Stimulated activated CD4-positive, alpha-beta T cell treated with anti-CD3 and anti-CD28 coated beads, Interleukin-1b, Interleukin-23, amount 100 ng/mL, for 4 hours (primary cell): ENCODE measurements around the gene STXBP4.

ENCODE experiments used
- DNase-seq, 2 donors: peaks; one replicate each; pipeline ENCODE4 v3.0.0-alpha.2; 2020; ENCODE audit warnings: low read depth in 2 of 2

STXBP4 gene

DNA sequence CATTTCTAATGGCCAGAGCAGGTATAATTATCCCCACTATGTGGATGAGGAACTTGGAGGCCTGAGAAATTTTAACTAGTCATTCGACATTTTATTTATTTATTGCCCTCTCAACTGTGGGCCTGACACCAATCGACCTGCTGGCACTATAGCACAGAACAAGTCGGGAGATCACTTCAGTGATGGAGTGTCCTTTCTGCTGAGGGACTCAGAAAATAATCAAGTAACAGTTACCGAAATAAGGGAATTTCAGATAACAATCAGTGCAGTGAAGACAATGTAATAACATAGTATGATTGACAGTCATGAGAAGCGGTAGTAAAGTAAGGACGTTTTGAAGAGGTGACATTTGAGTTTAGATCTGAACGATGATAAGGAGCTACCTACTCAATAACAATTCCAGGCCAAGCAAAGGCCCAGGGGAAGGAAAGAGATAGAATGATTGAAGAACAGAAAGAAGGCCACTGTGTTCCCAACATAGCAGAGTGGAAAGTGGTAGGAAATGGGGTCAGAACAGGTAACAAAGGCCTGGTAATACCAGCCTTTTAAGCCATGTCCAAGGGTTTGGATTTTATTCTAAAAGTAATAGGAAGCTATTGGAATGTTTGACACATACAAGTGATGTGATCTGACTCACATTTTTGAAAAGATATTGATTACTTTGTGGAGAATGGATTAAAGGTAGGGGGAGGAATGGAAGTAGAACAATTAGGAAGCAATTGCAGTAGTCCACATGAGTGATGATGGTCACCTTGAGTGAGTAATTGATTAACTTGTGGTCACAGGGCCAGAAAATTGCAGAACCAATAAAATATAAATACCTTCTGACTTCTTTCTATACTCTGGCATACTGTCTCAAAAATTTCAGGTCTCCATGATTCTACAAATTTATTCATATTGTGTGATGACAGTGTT, 1.4 kb downstream of the STXBP4 start:
- no peak for DNase-seq

DNA sequence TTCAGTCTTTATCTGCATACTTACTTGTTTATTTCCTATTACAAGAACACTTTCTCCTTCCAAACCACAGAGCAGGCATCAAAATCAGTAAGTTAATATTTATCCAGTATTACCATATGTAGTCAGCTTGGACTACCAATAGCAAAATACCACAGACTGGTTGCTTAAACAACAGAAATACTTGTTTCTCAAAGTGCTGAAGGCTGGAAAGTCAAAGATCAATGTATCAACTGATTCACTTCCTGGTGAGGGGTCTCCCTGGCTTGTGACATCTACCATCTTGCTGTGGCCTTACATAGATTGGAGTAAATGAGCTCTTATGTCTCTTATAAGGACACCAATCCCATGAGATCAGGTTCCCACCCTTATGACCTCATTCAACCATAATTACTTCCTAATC, 2.6 kb downstream of the STXBP4 start:
- no peak for DNase-seq

DNA sequence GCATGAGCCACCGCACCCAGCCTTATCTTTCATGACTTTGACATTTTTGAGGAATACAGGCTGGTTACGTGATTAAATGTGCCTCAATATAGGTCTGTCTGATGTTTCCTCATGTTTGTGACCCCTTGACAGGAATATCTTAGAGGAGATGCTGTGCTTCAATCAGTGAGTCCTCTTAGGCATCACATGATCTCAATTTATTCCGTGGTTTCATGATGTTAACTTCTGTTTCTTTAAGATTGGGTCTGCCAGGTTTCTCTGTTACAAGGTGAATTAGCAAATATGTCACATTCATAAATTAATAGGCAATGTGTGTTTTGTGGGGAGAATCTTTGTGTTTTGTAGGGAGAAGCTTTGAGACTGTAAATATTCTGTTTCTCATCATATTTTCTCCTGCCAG, 3.3 kb downstream of the STXBP4 start:
- DNase-seq = no peak

DNA sequence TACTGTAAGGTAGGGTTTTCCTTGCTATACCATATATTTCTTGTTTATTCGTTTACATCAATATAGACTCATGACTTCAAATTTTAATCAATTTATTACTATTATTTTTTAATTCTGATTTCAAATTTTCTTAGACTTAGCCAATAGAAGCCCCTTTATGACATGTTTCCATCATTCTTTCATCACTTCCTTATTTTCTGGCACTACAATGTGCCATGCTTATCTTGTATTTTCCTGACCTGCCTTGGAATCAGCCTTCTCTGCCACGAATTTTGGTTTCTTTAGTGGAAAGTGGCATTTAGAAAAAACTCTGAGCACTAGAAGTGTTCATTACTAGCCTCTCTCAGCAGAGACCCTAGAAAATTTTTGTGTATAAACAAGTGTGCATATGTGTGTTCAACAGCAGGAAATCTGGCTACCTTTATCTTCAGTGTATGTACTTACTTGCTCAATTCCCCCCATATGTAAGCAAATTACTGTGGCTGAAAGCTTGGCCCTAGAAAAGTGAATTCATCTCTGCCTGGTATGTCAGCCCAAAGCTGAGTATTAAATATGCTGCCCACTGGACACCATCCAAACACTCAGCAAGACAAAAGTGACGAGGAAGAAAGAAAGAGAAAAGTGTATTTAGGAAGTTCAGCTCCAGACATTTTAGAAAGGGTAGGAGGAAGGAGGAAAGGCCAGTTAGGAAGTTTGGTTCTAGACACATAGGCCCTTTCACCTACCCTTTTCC, 4.0 kb downstream of the STXBP4 start:
- DNase-seq = no peak

DNA sequence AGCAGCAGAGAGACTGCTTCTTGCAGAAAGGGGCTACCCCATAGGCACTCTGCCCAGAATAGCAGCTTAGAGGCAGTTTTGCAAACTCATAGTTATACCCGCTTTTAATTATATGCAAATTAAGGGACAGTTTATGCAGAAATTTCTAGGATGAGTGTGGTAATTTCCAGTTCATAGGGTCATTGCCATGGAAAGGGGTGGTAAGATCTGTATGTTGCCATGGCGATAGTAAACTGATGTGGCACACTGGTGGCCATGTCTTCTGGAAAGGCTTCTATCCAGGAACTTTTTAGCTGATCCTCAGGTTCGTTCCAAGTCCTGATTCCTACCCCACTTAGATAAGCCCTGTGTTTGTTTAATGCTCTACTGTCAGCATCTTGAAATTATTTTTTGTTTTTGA, 6.2 kb downstream of the STXBP4 start:
- no peak for DNase-seq

DNA sequence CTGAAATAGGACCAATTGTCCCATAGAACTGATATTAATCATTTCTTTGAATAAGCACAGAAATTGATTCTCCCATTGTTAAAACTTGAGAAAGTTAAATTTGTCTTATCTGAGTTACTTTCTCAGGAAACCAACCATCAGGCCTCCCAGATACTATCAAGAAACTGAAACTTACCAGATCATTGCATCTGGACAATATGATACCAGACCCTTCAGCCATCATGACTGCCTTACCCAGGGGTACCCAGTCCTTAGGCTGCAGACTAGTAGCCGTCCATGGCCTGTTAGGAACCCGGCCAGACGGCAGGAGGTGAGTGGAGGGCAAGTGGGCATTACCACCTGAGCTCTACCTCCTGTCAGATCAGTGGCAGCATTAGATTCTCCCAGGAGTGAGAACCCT, 7.8 kb downstream of the STXBP4 start:
- no peak for DNase-seq

DNA sequence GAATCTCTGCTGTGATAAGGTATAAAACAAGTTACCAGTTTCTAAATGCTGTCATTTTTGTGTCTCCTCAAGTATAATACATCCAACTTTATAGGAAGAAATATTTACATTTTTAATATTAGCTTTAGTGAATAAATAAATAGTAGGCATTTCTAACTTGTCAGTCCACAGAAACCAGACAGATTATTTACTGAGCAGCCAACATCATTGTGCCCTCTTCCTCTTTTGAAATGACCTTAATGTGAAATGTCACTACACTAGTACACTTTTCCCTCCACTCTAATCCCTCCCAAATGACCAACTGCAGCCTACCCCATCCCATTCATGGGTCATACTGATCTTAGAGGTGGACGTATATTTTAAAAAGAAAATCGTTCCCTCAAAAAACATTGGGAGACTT, 9.2 kb downstream of the STXBP4 start:
- no peak for DNase-seq

DNA sequence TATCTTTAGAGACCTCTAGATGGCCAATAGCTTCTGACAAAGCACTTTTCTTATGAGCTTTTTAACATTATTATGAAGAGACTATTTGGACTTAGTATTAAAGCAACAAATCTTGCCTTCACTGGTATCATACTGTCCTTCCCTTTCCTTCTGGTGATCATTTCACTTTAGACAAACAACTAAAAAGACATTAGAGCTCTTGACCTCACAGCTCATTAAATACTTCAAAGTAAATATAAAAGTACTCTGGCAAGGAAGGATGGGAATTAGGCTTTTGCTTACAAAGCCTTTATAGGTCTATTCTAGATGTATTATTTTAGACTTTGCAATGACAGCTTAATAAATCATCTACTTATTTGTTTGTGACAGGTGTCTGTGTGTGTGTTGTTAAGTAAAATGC, 11.1 kb downstream of the STXBP4 start:
- DNase-seq = no peak

DNA sequence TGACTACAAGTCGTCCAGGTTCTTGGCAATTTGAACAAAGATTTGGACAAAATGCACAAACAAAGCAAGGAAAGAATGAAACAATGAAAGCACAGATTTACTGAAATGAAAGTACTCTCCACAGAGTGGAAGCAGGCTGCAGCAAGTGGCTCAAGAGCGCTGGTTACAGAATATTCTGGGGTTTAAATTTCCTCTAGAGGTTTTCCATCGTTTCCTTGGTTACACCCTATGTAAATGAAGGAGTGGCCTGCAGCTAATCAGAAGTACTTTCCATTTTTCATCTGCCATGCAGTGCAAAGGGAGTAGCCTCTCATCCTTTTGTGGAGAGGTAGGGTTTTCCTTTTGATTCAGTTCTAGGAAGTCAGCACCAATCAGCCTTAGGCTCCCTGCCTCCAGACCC, 11.8 kb downstream of the STXBP4 start:
- no peak for DNase-seq

DNA sequence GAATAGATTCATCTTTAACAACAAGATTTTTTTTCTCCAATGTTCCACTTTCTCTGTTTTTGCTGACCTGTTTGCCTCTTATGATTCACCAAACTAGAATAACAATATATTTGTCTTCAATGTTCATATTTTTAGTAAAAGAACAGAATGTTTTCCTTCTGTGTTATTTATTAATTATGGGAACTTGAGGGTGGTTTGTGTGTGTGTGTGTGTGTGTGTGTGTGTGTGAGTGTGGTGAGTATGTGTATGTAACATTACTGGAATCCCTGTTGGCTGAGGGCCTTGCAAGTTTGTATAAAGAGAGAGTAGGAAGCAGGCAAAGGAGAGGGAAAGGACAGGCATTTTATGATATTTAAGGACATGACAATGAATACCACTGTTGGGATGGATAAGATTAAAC, 13.8 kb downstream of the STXBP4 start:
- DNase-seq = no peak

DNA sequence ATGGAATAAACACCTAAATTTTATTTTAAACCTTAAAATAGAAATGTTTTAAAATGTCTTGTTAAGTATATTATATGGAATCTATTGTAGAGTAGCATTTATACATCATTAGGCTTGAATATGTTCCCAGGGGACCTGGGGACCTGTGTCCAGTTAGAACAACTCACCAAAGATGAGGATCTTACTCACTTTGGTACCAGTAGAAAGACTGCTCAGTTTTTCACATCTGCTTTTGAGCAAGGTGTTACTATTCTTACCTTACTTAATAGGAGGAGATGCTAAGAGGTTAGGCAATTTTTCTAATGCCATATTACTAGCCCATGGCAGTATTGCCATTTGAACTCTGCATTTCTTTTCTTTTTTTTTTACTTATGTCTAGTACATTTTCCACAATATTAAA, 14.7 kb downstream of the STXBP4 start:
- DNase-seq = no peak

DNA sequence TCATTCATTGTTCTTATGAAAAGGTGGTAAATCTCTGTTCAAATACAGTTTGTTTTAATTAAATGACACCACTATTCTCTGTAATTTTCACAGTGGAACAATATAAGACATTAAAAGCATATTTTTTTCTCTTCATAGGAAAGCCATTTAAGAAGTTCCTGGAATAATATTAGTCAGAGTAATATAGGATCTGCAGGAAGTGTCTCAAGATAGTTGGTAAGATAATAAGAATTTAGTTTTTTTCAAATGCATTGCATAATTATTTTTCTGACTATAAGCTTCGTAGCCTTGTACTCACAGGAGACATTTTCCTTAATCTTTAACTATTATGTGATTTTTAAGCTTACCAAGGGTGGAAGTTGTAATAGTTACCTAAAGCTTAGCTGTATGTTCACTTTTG, 16.9 kb downstream of the STXBP4 start:
- no peak for DNase-seq

DNA sequence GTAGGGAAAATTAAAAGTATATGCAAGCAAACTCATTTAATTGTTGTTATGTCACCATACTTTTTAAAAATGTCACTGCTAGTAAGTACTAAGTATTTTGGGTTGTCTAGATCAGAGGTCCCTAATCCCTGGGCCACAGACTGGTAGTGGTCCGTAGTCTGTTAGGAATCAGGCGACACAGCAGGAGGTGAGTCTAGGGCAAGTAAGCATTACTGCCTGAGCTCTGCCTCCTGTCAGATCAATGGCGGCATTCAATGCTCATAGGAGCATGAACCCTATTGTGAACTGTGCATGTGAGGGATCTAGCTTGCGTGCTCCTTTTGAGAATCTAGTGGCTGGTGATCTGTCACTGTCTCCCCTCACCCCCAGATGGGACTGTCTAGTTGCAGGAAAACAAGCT, 21.6 kb downstream of the STXBP4 start:
- DNase-seq = no peak

DNA sequence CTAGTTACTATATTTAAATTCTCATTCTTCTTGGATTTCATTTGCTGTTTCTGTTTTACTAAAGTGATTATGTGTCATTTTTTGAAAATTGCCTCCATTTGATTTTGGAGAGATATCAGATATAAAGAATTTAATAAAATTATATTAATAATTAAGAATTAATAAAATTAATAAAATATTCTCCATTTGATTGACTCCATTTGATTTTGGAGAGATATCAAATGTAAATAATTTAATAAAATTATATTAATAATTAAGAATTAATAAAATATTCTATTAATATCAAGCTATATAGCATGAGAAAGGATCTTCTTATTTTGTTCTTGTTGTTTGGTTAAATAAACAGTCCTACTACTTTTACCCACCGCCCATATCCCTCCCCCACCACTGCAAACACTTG, 23.0 kb downstream of the STXBP4 start:
- no peak for DNase-seq

DNA sequence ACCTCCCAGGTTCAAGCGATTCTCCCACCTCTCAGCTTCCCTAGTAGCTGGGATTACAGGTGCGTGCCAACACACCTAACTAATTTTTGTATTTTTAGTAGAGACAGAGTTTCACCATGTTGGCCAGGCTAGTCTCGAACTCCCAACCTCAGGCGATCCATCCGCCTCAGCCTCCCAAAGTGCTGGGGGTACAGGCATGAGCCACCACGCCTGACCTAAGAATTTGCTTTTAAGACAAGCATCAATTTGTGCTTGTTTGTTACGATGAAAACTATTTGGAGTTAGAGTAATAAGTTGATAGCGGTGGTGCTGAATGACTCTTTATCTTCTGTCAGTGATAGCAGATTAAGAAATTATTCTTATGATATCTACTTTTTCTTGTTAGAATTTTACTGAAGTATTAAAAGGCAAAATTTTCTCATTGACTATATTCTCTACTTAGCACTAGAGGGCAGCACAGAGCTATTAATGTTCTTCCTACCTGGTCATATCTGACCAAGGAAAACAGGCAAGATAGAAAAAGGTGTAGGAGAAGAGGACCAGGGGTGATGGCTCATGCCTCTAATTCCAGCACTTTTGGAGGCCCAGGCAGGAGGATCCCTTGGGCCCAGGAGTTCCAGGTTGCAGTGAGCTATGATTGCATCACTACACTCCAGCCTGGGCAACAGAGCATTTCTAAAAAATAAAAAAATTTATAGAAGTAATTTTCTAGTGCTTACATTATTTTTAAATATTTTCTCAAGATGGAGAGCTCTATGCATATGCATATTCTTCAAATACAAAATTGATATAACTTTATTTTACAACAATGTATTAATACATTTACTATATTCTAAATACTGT, 24.5 kb downstream of the STXBP4 start:
- DNase-seq = peak in 1 of 2 donors; percentile 9

DNA sequence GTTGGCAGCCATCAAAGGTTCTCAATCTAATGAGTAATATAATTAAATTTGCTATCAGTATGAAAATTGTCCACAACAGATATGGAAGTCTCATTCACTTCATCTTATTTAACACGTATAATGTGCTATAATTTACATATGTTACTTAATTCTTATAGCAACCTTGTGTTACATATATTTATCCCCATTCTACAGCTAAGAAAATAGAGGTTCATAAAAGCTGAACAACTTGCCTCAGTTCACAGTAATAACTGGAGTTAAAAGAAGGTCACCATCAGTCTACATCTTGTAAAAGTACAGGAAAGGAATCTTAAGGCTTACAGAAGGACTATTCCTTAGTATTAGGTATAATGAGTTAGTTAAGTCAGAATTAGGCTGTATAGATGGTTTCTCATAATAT, 27.9 kb downstream of the STXBP4 start:
- no peak for DNase-seq

DNA sequence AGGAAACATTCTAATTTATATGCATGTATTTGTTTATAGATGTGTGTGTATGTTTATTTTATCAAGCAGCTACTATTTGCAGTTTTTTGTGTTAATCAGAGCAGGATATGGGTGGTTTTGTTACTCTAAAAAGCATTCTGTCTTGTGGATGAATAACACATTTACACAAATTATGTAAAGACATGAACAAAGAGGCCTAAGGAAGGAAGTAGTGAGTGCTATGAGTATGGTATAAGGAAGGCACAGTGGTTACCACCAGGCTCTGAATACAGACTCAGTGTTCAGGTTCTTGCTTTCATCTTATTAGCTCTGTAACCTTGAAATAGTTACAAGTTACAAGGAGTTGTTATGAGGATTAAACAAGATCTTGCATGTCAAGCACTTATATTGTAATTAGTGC, 33.9 kb downstream of the STXBP4 start:
- DNase-seq = no peak

DNA sequence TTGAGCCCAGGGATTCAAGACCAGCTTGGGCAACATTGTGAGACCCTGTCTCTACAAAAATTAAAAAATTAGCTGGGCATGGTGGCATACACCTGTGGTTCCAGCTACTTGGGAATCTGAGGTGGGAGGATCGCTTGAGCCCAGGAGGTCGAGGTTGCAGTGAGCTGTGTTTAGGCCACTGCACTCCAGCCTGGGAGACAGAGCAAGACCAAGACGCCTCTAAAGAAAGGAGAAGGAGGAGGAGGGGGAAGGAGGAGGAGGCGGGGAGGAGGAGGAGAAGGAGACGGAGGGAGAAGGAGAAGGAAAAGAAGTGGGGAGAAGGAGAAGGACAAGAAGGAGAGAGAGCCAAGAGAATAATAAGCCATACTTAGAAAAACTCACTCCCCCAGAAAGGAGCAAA, 35.9 kb downstream of the STXBP4 start:
- no peak for DNase-seq

DNA sequence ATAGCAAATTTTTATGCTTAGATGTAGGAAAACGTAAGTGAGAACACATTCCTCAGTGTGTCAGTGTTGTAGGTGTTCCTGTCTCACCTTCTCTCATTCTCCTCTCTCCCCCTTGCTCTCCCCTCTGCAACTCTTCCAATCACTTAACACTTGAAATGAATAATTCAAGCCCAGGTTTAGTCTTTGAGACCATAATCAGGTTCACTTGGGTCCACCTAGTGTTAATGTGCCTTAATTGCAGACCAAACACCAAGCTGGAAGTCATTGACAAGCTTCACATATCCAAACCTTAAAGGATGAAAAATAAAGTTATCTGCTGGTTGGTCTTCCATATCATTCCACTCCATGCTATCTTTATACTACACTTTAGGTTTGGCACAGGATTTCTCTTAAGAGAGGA, 37.0 kb downstream of the STXBP4 start:
- DNase-seq = no peak

DNA sequence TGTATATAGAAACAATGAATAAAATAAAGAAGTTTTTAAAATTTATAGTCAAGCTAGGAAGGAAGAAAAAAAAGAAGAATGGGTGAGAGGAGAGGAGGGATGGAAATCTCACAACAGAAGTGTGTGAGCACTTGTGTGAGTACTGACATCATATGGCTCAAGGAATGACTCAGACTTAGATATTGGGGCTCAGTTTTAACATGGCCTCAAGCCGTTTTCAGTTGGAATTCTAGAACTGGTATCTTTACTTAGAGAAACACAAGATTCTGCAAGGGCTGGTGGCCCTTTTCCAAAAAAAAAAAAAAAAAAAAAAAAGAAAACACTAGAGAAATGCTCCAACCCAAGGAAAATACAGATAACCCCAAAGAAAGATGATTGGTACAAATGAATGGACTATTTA, 55.1 kb downstream of the STXBP4 start:
- no peak for DNase-seq

DNA sequence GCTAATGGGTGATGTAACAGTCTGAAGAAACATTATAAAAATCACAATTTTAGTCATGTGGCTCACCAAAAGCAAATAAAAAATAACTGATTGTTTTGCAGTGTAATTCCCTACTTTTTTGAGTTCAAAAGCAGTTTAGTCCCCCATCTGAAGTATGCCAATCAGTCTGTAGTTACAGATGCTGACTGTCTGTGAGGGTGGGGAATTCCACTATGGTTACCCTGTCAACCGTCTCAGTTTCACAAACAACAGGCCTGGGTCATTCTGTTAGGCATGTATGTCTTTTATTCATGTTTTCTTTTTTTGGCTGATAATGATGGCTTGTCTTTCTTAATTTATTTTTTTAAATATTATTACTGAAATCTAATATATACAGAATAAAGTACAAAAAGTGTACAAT, 69.3 kb downstream of the STXBP4 start:
- DNase-seq = no peak

DNA sequence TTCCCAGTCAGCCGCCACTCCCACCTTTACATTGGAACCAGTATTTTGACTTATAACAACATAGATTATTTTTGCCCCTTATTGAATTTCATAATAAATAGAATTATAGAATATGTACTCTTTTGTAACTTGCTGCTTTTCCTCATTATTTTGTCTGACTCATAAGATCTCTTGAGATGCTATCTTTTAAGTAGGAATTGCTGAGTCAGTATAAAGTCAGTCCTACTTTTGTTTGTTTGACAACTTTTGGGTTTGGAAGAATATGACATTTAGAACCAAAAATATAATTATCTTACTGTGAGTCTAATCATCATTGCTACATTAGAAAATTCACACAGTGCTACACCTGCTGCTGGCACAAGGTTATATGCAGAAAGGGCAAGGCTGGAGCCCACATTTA, 69.7 kb downstream of the STXBP4 start:
- DNase-seq = no peak
